Stimulated activated CD8-positive, alpha-beta memory T cell treated with anti-CD3 and anti-CD28 coated beads, Interleukin-12 subunit alpha, Interleukin-12 subunit beta, amount 100 ng/mL, for 24 hours (primary cell): ENCODE results near the gene TAS1R2.
"Not testable (repeated sequence)": the region's sequence is repeated elsewhere in the genome, so short reads cannot be mapped to it uniquely, and the experiment has no call there.

Source experiments
- DNase-seq: peaks from one replicate; pipeline ENCODE4 v3.0.0-alpha.2; 2020; ENCODE audit errors: extremely low read depth

Gene TAS1R2

DNA sequence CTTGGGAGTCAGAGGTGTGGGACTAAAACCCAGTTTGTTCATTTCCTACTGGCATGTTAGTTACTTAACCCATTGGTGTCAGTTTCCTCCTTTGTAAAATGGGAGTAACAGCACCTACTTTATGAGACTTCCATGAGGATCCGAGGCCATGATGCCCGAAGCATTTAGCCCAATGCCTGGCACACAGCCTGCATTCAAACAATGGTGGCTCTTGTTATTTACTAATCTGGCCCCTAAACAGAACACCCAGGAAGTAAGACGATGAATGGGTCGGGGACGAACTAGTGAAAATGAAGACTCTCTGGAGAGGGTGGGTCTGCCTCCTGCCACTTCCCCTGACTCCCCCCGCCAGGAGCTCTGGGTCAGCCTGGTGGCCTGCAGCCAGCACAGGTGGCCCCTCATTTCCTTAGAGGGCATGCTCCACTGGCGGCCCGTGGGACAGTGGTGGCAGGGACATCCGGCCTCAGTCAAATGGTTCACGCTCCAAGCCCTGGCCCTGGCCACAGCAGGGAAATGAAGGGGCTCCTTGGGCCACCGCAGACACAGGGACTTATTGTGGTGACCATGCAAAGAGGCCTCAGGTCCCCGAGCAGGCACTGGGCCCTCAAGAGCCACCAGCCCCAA lies 9.5 kb upstream of the TAS1R2 start:
- DNase-seq = no peak

DNA sequence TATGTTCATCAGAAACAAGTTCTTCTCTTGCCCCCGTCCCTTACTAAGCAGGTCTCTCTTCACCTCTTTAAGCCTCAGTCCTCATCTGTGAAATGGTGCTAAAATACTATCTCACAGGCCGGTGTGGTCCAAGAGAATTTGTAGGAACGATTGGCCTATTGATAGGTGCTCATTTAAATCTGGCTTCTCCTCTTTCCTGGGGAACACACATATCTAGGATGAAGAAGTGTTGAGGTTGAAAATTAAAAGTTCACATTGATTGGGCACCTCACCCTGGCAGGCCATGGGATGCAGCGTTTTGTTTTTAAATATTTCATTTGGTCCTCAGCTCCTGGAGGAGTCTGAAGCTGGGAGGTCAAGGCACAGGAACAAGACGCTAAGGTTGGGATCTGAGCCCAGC lies 8.9 kb upstream of the TAS1R2 start:
- no peak for DNase-seq

GRCh38 chr1:18866846-18867245 lies 7.4 kb upstream of the TAS1R2 start:
- no peak for DNase-seq

GRCh38 chr1:18866314-18866713 lies 6.9 kb upstream of the TAS1R2 start:
- DNase-seq = no peak

GRCh38 chr1:18865176-18865575 lies 5.7 kb upstream of the TAS1R2 start:
- no peak for DNase-seq

GRCh38 chr1:18861590-18861989 lies 2.1 kb upstream of the TAS1R2 start:
- no peak for DNase-seq

- no peak for DNase-seq
Measured at GRCh38 chr1:18861082-18861481, 1.6 kb upstream of the TAS1R2 start.

GRCh38 chr1:18858070-18858688 lies 1.3 kb downstream of the TAS1R2 start:
- no peak for DNase-seq

DNA sequence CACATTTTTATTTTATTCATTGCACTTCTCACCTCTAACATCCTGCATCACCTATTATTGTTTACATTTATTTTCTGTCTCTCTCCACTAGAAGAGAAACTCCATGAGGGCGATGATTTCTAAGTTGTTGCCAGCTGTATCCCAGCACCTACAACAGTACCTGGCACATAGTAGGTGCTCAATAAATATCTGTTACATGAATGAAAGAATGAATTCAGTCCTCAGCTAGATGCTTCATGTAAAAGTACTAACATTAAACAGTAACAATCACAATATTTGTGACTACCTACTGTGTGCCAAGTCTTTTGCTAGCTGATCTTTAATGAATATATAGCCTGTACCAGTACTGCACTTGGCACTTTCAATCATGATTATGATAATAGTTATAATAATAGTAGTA lies 3.0 kb downstream of the TAS1R2 start:
- no peak for DNase-seq

- DNase-seq = no peak
Measured at GRCh38 chr1:18855573-18855972, 3.9 kb downstream of the TAS1R2 start.

DNA sequence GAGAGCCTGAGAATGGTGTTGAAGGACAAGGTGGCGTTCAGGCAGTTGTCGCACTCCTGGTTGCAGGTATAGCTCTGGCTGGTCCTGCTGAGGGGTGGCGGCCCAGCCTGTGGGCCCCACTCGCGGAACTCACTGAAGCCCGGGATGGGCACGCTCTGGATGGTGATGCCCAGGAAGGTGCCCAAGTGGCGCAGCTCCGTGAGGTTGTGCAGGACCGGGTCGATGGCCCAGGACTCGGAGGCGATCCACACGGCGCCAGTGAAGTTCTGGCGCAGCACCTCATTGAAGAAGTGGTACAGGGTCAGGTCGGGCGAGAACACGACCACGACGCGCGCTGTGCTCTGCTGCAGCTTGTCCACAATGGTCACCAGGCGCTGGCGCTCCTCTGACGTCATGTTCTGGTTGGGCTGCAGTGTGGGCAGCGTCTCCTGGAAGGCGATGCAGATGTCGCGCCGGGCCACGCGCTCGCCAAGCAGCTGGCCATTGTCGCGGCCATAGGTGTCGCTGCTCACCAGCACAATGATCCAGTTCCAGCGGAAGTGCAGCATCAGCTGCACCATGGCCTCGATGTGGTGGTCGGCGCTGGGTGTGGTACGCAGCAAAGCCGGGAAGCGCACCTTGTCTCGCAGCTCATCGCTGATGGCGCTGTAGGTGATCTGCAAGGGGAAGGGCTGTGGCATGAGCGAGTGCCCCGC lies 5.0 kb downstream of the TAS1R2 start:
- DNase-seq = no peak

GRCh38 chr1:18852501-18852900 lies 7.0 kb downstream of the TAS1R2 start:
- DNase-seq = no peak

DNA sequence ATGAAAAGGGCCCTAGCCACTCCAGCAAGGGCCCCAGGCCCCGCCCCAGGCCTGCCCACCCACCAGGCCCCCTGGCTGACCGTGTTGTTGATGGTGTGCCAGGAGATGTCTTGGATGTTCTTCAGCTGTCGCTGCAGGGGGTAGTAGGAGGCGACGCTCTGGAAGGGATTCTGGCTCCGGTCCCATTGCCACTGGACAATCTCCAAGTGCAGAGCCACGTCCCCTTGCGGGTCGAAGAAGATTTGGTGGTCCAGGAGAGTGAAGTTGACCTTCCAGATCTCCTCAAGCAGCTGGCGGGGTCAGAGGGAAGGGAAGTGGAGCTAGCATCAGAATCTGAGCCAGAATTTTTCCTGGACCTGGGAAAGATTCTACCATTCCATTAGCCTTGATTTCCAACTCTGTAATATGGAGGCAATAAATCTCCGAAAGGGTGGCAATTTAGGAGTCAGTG lies 10.2 kb downstream of the TAS1R2 start:
- no peak for DNase-seq

DNA sequence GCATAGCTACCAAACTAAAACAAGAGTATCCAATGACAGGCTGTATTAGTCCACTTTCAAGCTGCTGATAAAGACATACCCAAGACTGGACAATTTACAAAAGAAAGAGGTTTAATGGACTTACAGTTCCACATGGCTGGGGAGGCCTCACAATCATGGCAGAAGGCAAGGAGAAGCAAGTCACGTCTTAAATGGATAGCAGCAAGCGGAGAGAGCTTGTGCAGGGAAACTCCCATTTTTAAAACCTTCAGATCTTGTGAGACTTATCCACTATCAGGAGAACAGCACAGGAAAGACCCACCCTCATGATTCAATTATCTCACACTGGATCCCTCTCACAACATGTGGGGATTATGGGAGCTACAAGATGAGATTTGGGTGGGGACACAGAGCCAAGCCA lies 11.7 kb downstream of the TAS1R2 start:
- DNase-seq = not testable (repeated sequence)

- no peak for DNase-seq
Measured at GRCh38 chr1:18840145-18840544, 19.3 kb downstream of the TAS1R2 start.

GRCh38 chr1:18836654-18837053 lies 22.8 kb downstream of the TAS1R2 start:
- DNase-seq = no peak

DNA sequence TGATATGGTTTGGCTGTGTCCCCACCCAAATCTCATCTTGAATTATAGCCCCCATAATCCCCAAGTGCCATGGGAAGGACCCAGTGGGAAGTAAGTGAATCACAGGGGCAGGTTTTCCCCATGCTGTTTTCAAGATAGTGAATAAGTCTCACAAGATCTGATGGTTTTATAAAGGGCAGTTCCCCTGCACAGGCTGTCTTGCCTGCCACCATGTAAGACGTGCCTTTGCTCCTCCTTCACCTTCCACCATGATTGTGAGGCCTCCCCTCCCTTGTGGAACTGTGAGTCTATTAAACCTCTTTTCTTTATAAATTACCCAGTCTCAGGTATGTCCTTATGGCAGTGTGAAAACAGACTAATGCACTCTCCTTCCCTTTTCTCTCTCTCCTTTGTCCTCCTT lies 27.1 kb downstream of the TAS1R2 start:
- not testable (repeated sequence) for DNase-seq

DNA sequence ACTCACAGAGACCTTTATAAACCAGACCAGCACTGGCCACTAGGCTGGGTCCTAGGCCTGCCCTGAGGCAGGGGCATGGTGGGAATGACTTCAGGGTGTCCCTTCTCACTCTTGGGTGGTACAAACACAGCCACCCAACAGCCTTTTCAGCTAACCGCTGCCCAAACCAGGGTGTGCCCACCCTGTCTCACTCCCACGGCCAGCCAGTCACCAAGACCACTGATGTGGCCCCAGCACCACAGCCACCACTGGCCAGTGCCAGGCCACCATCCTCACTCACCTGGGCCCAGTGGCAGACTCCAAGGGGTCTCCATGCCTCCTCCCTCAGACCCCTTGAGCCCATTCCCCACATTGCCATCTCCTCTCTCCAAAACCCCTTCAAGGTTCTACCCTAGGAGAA lies 27.8 kb downstream of the TAS1R2 start:
- DNase-seq = no peak

- no peak for DNase-seq
Measured at GRCh38 chr1:18830596-18830995, 28.9 kb downstream of the TAS1R2 start.

DNA sequence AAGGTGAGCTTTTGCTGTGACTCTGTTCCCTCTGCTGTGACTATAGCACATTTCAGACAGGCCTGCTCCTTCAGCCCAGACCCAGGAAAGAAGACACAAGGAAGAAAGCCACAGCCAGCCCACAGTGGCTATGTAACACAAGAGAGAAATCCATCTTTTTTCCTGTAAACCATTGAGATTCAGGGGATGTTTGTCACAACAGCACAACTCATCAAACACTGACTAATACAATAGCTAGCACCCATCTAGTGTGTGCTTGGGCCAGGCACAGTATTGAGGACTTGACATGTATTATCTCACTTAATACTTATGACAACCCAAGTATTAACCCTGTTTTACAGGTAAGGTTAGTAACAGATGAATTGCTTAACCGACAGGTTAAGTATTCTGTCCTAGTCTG lies 29.8 kb downstream of the TAS1R2 start:
- DNase-seq = no peak

DNA sequence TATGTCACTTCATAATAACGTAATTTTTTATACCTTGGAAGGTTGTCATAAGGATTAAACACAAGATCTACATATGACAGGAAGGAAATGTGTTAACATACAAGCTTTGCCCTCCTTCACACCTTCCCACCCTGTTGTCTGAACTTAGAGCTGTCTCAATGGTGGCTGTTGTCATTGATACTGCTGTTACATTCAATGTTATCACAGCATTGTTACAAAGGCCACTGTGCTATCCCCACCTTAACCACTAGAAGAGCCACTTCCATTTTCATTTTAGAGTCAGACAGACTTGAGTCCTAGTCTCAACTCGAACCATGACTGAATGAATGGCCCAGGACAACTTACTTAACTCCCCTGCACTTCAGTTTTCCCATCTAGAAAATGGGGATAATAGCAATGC lies 31.2 kb downstream of the TAS1R2 start:
- DNase-seq = no peak

DNA sequence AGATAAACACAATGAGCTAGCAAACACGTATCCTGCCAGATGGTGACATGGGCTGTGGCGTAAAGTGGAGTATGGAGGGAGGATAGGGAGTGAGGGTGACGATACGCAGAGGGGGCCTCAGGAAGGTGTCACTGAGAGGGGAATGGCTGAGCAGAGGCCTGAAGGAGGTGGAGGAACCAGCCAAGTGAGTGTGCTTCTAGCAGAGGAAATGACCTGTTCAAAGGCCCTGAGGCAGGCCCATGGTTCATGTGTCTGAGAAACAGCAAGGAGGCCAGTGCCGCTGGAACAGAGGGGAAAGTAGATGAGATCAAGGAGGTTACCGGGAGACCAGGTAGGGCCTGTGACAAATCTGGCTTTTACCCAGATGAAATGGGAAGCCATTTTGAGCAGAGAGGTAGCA lies 36.0 kb downstream of the TAS1R2 start:
- no peak for DNase-seq
